ENCODE data around the gene VCAM1.

DNA sequence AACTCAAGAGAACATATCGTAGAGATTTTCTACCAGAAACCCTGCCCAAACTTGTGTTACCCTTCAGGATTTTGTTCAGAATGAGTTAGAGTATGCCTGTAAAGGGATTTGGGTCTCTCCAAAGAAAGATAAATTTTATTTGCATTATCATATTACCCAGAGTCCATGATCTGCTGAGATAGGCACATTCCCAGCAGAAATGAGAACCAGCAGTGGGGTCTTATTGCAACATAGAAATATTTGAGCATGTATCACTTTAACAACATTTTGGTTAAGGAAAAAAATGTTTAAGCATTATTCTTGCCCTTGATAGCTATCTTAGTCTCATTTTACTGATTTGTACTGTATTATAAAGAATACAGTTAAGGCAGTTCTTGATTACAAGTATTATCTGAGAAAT lies 10.6 kb downstream of the VCAM1 start:
- TF ChIP-seq, protein P1, sequence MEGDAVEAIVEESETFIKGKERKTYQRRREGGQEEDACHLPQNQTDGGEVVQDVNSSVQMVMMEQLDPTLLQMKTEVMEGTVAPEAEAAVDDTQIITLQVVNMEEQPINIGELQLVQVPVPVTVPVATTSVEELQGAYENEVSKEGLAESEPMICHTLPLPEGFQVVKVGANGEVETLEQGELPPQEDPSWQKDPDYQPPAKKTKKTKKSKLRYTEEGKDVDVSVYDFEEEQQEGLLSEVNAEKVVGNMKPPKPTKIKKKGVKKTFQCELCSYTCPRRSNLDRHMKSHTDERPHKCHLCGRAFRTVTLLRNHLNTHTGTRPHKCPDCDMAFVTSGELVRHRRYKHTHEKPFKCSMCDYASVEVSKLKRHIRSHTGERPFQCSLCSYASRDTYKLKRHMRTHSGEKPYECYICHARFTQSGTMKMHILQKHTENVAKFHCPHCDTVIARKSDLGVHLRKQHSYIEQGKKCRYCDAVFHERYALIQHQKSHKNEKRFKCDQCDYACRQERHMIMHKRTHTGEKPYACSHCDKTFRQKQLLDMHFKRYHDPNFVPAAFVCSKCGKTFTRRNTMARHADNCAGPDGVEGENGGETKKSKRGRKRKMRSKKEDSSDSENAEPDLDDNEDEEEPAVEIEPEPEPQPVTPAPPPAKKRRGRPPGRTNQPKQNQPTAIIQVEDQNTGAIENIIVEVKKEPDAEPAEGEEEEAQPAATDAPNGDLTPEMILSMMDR (IDR thresholded peaks at IDR 0.05): no peak
- TF ChIP-seq POLR2A (IDR thresholded peaks at IDR 0.05): no peak

Measured in heart left ventricle (tissue), 13 donors.